H1 (cell line): Measurements from ENCODE around the gene MED19. TPM values are rescaled to one million over a fixed set of nuclear protein-coding genes. Genes with fewer than 3 reads are reported as not detected.
A peak's percentile ranks its signal among the peaks of the same experiment; 100 is the strongest.

Experiments used
- CHD7 ChIP-seq: fragments of 300-600 bp; sonication (generic); IDR thresholded peaks from 2 replicates; pipeline ENCODE4 v1.7.1; 2012; ENCODE audit warnings: low read length, moderate library complexity, mild to moderate bottlenecking, inconsistent platforms; ENCODE audit not compliant: insufficient replicate concordance
- KDM1A ChIP-seq: fragments of 200-600, 300-600 bp; sonication (generic); IDR thresholded peaks from 2 replicates; pipeline ENCODE4 v1.7.1; 2016; ENCODE audit warnings: mild to moderate bottlenecking, low read length, borderline replicate concordance
- RFX5 ChIP-seq: IDR thresholded peaks from 2 replicates; pipeline ENCODE4 v1.6.1; 2011; ENCODE audit warnings: low read depth, low read length, improper control_type of control experiment, borderline replicate concordance
- SP4 ChIP-seq: IDR thresholded peaks from 2 replicates; pipeline ENCODE4 v1.6.1; 2012; ENCODE audit warnings: low read length, inconsistent platforms
- TAF1 ChIP-seq: IDR thresholded peaks from 2 replicates; pipeline ENCODE4 v1.6.1; 2011; ENCODE audit warnings: mild to moderate bottlenecking, low read depth, low read length
- polyA plus RNA-seq, 7 experiments: library from polyadenylated mRNA; depleted of rRNA in 3 of 7; stranded (reverse) in 5 of 7; unstranded in 2 of 7; fragments of >200 nt in 5 of 7; fragments of 200-250 nt in 2 of 7; gene quantifications; 1 replicate in 5 of 7; 2 replicates in 1 of 7; 4 replicates in 1 of 7; pipeline versions ENCODE4 v1.2.1 to v1.2.3, GENCODE V29; 2011 to 2013; ENCODE audit warnings: missing spikeins in 2 of 7, mixed read lengths in 2 of 7
- total RNA-seq: library from RNA; stranded (reverse); fragmentation: NEBNext Ultra II Directional; extraction: Animal tissue kit (Norgen Biotek cat#: 25700); gene quantifications from 2 replicates; pipeline ENCODE4 v1.2.1, GENCODE V29; 2021

Gene MED19
- total and polyA plus RNA-seq, 2 of the 8 experiments (the other 6 are each of a cell fraction or from before 2014, with no cell fraction given), result 19.4 to 35.4 TPM

- TF ChIP-seq CHD7 (no peak), RFX5 (no peak), SP4 (peak; percentile 60; the same call in 1 of the 2 replicates), TAF1 (peak; percentile 77), KDM1A (no peak)
These were observed 44.8 kb downstream of the MED19 start (continued) for GRCh38 chr11:57667117-57667735.
